CD4-positive, alpha-beta T cell treated with Interferon alpha-2 for 1 hour (primary cell): ENCODE results near the gene OXSM.

Source experiments
- DNase-seq, 2 donors: peaks; one replicate each; pipeline ENCODE4 v3.0.0-alpha.2; 2020 to 2022

OXSM gene

DNA sequence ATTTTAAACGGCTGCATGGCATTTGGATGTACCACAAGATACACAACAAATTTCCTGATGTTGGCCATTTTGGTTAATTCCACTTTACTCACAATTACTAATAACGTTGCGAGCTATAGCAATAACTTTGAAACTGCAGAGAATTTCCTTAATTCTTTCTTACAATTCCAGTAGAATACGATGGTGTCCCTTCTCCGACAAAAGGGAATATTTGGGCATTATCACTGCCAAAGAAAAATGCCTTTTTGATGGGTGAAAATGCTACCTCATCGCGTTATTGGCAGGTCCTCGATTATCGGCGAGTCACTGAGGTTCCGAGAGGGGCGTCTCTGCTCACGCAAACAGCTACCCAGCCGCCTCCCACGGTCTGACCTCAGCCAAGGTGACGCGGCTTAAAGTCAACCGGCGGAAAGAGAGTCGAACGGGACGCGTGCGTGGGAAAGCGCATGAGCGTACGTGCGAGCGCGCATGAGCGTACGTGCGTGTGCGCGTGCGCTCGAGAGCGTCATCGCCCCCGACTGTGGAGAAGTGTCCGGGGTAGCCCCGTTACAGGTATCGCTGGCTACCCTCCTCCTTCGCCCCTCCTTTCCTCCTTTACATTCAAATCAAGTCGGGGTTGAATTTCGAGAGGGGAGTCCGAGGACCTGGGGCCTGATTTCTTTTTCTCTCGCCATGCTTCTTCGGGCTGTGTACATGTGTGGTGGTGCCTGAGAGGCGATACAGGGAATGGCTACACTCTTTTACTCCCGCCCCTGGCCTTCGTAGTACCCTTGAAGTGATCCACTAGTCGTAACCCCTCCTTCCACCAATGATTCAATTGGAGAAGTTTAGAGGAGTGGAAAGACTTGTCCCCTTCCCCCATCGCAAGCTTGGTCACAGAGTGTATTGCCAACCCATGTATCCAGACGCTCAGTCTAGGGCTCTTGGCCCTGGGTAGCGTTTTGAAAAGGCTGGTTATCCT is at the start of gene OXSM:
Gene OXSM (plus strand): TSS at position 495 of the 961 bp plus-strand sequence. CDS start 931 bp downstream, outside the sequence.
- peak; percentile 92 to 93 for DNase-seq

DNA sequence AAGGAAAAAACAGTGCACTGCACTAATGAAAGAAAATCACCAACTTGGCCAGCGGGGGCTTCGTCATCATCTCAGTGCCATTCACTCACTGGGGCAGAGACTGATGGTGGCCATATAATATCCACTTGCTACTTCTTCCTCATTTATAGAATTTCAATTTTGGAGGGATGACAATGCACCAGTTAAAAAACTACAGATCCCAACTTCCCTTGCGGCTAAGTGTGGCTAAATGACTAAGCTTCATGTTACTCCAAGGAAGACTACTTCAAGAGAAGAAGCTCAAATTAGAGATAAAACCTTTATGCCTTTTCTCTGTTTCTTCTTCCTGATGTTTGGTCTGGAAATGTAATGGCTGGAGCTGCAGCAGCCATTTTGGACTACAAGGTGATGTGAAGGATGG is 45.4 kb upstream of the OXSM start:
- no peak for DNase-seq

- DNase-seq: no peak
These were observed 42.9 kb upstream of the OXSM start for GRCh38 chr3:25747033-25747432.

DNA sequence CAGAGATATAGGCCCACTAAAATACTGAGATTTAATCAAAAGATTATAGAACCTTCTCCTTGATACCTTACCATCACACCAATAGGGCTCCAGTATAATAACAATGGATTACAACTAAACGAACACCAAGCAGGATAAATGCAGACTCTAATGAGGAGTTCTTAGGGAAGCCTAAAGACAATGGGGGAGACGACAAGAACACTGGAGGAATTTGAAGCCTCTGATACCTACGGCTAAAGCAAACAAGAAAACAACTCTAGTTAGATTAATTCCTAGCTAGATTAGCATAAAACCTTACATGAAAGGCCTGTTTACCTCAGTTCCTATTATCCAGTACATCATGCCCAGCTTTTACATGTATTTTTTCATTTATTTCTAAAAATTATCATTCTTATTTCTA is 41.7 kb upstream of the OXSM start:
- no peak for DNase-seq

- DNase-seq: no peak
These were observed 40.8 kb upstream of the OXSM start for GRCh38 chr3:25749031-25749581.

DNA sequence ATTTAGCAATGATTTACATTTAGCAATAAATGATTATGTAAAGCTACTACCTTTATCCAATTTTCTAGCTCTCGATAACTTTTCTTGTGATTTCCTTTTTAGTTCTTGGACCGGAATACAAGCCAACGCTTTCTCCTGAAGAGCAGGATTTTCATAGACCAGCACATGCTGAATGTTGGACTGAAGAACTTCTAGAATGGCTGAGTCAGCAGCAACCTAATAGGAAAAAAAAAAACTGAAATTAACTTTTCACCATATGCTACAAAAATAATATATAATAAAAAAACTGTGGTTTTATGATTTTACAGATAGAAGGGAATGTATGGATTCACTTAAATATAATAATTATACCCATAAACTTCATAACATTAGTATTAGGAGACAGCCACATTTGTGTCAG is 38.8 kb upstream of the OXSM start:
- DNase-seq: no peak

- DNase-seq: no peak
These were observed 38.2 kb upstream of the OXSM start for GRCh38 chr3:25751725-25752124.

DNA sequence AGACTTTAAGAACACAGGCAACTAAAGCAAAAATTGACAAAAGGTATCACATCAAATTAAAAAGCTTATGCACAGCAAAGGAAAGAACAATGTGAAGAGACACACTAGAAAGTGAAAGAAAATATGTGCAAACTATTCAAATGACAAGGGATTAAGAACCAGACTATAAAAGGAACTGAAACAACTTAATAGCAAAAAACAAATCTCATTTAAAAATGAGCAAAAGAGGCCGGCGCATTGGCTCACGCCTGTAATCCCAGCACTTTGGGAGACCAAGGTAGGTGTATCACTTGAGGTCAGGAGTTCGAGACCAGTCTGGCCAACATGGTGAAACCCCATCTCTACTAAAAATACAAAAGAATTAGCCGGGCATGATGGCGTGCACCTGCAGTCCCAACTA is 21.0 kb upstream of the OXSM start:
- no peak for DNase-seq

- no peak for DNase-seq
These were observed 14.0 kb upstream of the OXSM start for GRCh38 chr3:25775936-25776335.

GRCh38 chr3:25780618-25781017 is 9.3 kb upstream of the OXSM start:
- no peak for DNase-seq

DNA sequence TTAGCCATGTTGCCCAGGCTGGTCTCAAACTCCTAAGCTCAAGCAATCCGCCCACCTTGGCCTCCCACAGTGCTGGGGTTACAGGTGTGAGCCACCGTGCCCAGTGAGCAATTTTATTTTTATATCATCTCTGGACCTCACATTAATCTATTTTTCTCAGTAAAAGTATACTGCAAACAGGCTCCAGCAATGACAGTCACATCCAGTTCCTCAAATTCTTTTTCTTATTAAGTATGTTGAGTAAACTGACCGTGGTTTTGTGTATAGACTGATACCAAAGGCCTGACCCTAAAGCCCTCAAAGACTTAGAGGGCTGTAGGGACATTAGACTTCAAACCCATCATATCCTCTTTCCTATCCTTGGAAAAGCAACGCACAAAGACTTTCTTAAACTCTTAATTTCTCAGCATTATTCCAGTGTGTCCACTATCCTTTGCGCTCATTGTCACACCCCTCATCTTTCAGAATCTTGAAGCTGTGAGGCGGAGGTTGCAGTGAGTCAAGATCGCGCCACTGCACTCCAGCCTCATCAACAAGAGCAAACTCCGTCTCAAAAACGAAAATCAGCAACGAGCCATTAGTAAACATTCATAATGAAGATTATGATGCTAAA is 8.6 kb upstream of the OXSM start:
- DNase-seq: no peak

DNA sequence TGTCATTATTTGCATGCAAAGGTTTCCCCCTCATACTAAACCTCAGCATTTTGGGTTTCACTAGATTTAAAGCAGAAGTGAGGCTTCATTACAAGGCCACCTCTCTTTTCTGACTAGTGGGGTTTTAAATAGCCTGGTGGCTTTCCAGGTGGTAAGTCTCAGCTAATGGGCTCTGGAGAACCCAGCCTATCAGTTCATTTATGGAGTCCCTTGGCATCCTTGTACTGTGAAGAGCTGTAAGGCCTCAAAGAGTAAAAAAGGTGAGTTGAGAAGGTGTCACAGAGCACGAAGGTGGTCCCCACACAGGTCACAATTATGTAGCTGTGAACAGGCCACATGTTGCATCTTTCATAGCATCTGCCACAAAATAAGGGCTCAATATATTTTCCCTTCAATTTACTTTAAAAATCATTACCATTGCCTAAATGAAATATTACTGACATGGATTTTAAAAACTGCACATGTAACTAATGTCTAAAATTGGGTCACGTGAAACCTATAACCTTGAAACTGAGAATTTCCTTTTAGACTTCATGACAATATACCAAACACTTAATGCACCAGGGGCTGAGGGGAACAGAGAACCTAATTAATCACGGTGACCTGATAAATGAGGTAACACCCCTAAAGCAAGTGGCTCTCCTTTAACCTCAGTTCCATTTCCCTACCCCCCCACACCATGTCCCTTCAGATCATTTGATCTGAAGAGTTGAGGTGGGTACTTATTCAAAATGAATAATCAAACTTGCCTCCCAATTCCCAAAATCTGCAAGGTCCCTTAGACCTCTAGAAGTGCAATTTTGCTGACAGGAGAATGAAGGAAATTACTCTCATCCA is 7.9 kb upstream of the OXSM start:
- no peak for DNase-seq

GRCh38 chr3:25782636-25782937 is 7.3 kb upstream of the OXSM start:
- DNase-seq: no peak

DNA sequence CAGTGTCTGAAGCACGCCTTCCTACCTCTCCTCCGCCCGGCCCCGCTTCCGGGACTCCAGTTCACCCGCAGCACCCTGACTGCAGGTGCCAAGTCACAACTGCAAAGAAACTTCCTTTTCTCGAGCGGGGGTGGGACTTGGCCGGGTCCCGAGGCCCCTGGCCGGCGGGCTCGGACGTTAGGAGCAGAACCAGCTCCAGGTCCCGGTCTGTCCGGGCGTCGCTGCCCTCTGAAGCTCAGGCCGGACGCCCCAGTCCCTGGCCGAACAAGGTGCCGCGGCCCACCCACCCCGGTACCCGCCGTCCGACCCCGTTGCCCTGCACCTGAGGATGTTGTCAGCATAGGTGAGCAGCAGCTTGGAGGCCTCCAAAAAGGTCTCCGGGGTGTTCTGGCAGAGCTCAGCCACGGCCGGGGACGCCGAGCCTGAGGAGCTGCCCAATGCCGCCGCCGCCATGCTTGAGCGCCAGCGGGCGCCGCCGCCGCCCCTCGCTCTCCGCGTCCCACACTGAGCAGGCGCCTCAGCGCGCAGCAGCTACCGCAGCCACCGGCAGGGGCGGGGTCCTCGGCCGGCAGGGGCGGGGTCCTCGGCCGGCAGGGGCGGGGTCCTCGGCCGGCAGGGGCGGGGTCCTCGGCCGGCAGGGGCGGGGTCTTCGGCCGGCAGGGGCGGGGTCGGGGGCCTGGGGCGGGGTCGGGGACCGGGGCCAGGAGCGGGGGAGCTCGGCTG is 6.8 kb upstream of the OXSM start, which contains the start of gene NGLY1:
Gene NGLY1 (minus strand): TSS at position 506 of the 723 bp plus-strand sequence. CDS start 53 bp downstream, at position 453.
- peak; percentile 85 to 90 for DNase-seq

DNA sequence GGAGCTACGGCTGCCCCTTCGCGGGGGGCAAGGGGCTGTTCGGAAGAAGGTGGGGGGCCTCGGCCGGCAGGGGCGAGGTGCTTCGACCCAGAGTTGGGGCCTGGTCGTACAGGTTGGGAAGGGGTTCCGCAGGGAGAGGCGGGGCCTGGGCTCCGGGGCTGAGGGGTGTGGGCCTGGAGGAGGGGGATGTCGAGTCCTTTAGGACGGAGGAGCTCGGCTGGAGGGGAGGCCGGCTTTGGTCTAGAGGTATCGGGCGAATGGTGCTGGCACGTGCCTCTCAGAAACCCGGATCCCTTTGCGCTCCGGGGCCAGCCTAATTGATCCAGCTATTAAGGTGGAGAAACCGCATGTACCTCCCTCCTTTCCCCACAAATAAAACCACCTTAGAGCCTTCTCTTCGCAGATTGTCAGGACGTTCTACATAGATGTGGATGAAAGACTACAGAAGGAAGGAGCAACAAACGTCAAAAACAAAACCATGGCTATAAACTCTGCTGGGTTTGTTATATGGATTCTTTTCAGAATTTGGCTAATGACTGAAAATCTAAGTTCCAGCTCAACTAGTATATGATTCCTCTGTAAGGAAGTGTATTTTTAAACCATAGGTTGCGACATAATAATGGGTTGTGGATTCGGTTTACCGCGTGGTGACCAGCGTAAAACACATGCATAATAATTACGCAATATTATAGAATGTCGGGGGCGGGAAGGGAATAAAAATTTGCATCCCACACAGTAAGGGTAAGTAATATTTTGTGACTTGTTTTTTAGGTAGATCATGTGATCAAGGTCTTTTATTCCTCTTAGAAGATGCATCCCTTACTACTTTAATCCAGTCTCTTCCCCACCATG is 6.0 kb upstream of the OXSM start:
- no peak for DNase-seq

- no peak for DNase-seq
These were observed 4.9 kb upstream of the OXSM start for GRCh38 chr3:25784971-25785370.

- no peak for DNase-seq
These were observed 4.1 kb upstream of the OXSM start for GRCh38 chr3:25785826-25786225.

- DNase-seq: no peak
These were observed 2.2 kb upstream of the OXSM start for GRCh38 chr3:25787689-25788088.

GRCh38 chr3:25789209-25789595 is 688 bp upstream of the OXSM start:
- DNase-seq: no peak

GRCh38 chr3:25801786-25802185 is 11.9 kb downstream of the OXSM start:
- DNase-seq: no peak

DNA sequence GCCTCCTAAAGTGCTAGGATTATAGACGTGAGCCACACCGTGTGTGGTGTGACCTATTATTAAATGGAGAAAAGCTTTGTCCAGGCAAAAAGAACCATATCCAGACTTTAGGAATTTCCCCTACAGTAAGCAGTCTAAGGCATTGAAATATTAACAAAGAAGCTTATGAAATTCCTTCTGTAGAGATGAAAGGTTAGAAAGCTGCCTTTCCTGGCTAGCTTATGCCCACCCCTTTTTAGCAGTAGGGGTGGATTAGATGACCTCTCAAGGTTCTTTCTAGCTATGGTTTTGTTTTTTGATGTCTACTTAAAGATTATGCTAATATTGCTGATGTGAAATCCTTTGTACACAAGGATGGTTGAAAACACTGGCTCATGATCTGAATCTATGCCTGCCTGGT is 13.9 kb downstream of the OXSM start:
- no peak for DNase-seq
